CD4-positive, alpha-beta T cell treated with Interleukin-17A for 1 hour (primary cell): Measurements from ENCODE around the gene KLF15.
"Not testable (repeated sequence)": the region's sequence is repeated elsewhere in the genome, so short reads cannot be mapped to it uniquely, and the experiment has no call there.

Source experiments
- DNase-seq: peaks from one replicate; pipeline ENCODE4 v3.0.0-alpha.2; 2020

KLF15 gene

GRCh38 chr3:126345641-126346460 is 11.4 kb downstream of the KLF15 start:
- no peak for DNase-seq

GRCh38 chr3:126345231-126345630 is 12.0 kb downstream of the KLF15 start:
- no peak for DNase-seq

GRCh38 chr3:126344380-126345041 is 12.7 kb downstream of the KLF15 start:
- no peak for DNase-seq

GRCh38 chr3:126343649-126344035 is 13.6 kb downstream of the KLF15 start:
- no peak for DNase-seq

GRCh38 chr3:126342991-126343648 is 14.1 kb downstream of the KLF15 start:
- no peak for DNase-seq

GRCh38 chr3:126342211-126342610 is 15.0 kb downstream of the KLF15 start:
- no peak for DNase-seq

- DNase-seq = no peak
Measured at GRCh38 chr3:126341755-126342150, 15.5 kb downstream of the KLF15 start.

GRCh38 chr3:126340943-126341754 is 16.1 kb downstream of the KLF15 start:
- no peak for DNase-seq

GRCh38 chr3:126340596-126340942 is 16.6 kb downstream of the KLF15 start:
- no peak for DNase-seq

- no peak for DNase-seq
Measured at GRCh38 chr3:126340081-126340511, 17.1 kb downstream of the KLF15 start.

GRCh38 chr3:126339466-126339865 is 17.7 kb downstream of the KLF15 start:
- DNase-seq = no peak

- DNase-seq = no peak
Measured at GRCh38 chr3:126338790-126339288, 18.4 kb downstream of the KLF15 start.

- DNase-seq = no peak
Measured at GRCh38 chr3:126337980-126338651, 19.1 kb downstream of the KLF15 start.

GRCh38 chr3:126331812-126332336 is 25.3 kb downstream of the KLF15 start:
- not testable (repeated sequence) for DNase-seq

GRCh38 chr3:126329927-126330725 is 27.1 kb downstream of the KLF15 start:
- DNase-seq = no peak

- DNase-seq = no peak
Measured at GRCh38 chr3:126326629-126327028, 30.6 kb downstream of the KLF15 start.

GRCh38 chr3:126322181-126322967 is 34.8 kb downstream of the KLF15 start:
- no peak for DNase-seq

GRCh38 chr3:126321490-126321889 is 35.7 kb downstream of the KLF15 start:
- DNase-seq = no peak

- DNase-seq = no peak
Measured at GRCh38 chr3:126320517-126321293, 36.5 kb downstream of the KLF15 start.
